Esophagus muscularis mucosa (tissue), 4 donors: ENCODE data around the gene SSR1.

Experiments
- CTCF ChIP-seq, 3 experiments: fragments of 200-600 bp in 2 of 3; fragments of 450-650 bp in 1 of 3; sonication (generic) in 2 of 3; IDR thresholded peaks; one replicate each; pipeline ENCODE4 v1.5.1; 2017 to 2019; ENCODE audit warnings: antibody characterized with exemption in 3 of 3, mild to moderate bottlenecking in 2 of 3, moderate library complexity in 1 of 3
- EP300 ChIP-seq: sonication (generic); formaldehyde crosslinking; IDR thresholded peaks from one replicate; pipeline ENCODE4 v1.6.1; 2017; ENCODE audit warnings: antibody characterized with exemption
- POLR2A ChIP-seq: fragments of 450-650 bp; IDR thresholded peaks from one replicate; pipeline ENCODE4 v1.6.1; 2017; ENCODE audit warnings: antibody characterized with exemption, moderate library complexity, mild to moderate bottlenecking, low read depth

- TF ChIP-seq CTCF (IDR thresholded peaks at IDR 0.05) (no peak), POLR2A (no peak), EP300 (no peak)
Observed at GRCh38 chr6:7317538-7317937, 4.5 kb upstream of the SSR1 start.
